Activated T-helper 17 cell treated with anti-CD3 and anti-CD28 coated beads, Interleukin-2, amount 50 U/mL, for 72 hours (primary cell): ENCODE measurements around the gene CCDC106. TPM values are rescaled to one million over a fixed set of nuclear protein-coding genes. Genes with fewer than 3 reads are reported as not detected.
A peak's percentile ranks its signal among the peaks of the same experiment; 100 is the strongest.

Experiments
- ATAC-seq: fragments of 150-1000 bp; cut with Tn5 transposase; replicated peaks from 2 replicates; pipeline ENCODE4 v1.10.0; 2021; ENCODE audit warnings: mild to moderate bottlenecking, moderate library complexity
- H3K27ac Mint-ChIP-seq: one replicate; pipeline ENCODE4 v1.8.0; 2022; ENCODE audit warnings: mixed read lengths
- H3K27me3 Mint-ChIP-seq: one replicate; pipeline ENCODE4 v1.8.0; 2022; ENCODE audit warnings: mixed read lengths
- H3K36me3 Mint-ChIP-seq: one replicate; pipeline ENCODE4 v1.8.0; 2022; ENCODE audit warnings: low read depth, mild to moderate bottlenecking, mixed read lengths
- H3K4me1 Mint-ChIP-seq: one replicate; pipeline ENCODE4 v1.8.0; 2022; ENCODE audit warnings: mixed read lengths
- H3K4me3 Mint-ChIP-seq: one replicate; pipeline ENCODE4 v1.8.0; 2022; ENCODE audit warnings: mild to moderate bottlenecking, mixed read lengths
- H3K9me3 Mint-ChIP-seq: one replicate; pipeline ENCODE4 v1.8.0; 2022; ENCODE audit warnings: mixed read lengths
- total RNA-seq, 2 donors: library from RNA; stranded (reverse); gene quantifications; one replicate each; pipeline ENCODE4 v1.2.3, GENCODE V29; 2022

Gene CCDC106
- total RNA-seq, 2 donors from 2014 or later: 2.4 to 2.6 TPM

DNA sequence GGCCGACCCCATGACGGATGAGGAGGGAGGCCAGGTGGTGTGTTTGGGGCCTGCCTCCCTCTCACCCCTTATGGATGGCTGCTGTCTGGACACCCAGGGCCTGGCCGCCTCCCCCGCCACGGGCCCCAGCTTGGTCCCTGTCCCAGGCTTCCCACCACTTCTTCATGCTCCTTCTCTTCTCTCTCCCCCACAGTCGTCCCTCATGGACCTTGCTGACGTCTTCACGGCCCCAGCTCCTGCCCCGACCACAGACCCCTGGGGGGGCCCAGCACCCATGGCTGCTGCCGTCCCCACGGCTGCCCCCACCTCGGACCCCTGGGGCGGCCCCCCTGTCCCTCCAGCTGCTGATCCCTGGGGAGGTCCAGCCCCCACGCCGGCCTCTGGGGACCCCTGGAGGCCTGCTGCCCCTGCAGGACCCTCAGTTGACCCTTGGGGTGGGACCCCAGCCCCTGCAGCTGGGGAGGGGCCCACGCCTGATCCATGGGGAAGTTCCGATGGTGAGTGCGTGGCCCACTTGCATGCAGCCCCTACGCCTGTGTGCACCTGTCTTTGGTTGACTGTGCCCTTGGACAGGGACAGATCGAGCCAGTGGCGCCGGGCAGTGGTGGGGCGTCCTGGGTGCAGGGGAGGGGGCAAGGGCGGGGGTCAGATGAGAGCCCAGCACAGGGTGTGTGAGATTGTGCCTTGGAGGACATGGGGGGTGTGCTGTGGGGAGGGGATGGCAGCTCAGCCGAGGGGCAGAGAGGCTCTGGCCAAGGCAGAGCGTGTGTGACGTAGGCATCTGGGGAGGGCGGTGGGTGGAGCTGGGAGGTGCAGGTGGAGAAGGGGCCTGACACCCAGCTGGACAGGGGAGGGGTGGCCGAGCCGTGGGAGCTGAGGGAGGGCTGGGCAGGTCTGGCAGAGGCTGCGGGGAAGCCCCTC lies 43.8 kb downstream of the CCDC106 start:
- H3K27ac Mint-ChIP-seq: no peak overlapping the region
- H3K27me3 Mint-ChIP-seq: no peaks in the 10 kb centered on the region

DNA sequence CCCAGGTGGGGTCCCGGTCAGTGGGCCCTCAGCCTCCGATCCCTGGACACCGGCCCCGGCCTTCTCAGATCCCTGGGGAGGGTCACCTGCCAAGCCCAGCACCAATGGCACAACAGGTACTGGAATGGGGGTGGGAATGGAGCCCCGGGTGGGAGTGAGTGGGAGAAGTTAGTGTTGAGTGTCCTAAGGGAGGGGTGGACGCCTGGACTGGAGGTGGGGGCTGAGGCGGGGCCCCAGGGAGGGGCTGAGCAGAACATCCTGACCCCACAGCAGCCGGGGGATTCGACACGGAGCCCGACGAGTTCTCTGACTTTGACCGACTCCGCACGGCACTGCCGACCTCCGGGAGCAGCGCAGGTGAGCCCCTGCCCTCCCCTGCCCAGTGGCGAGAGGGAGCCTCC lies 44.7 kb downstream of the CCDC106 start:
- no peak for ATAC-seq
- Mint-ChIP-seq H3K4me1 (no peaks in the 10 kb centered on the region), H3K27me3 (no peaks in the 10 kb centered on the region), H3K9me3 (no peaks in the 10 kb centered on the region), H3K36me3 (peaks cover 61% of the 10 kb centered on the region), H3K4me3 (no peak overlapping the region), H3K27ac (no peak overlapping the region)

More for the DNA sequence above, 43.8 kb downstream of the CCDC106 start:
- H3K9me3 Mint-ChIP-seq: no peaks in the 10 kb centered on the region
- H3K4me1 Mint-ChIP-seq: no peaks in the 10 kb centered on the region
- no peak overlapping the region for H3K4me3 Mint-ChIP-seq
- peaks cover 57% of the 10 kb centered on the region for H3K36me3 Mint-ChIP-seq
- ATAC-seq: no peak

- Mint-ChIP-seq H3K27ac (no peak overlapping the region), H3K9me3 (no peaks in the 10 kb centered on the region), H3K27me3 (no peaks in the 10 kb centered on the region), H3K36me3 (peaks cover 60% of the 10 kb centered on the region), H3K4me1 (no peaks in the 10 kb centered on the region), H3K4me3 (no peak overlapping the region)
- ATAC-seq: no peak
Observed at GRCh38 chr19:55693336-55693974, 45.4 kb downstream of the CCDC106 start.

- no peaks in the 10 kb centered on the region for H3K9me3 Mint-ChIP-seq
- no peaks in the 10 kb centered on the region for H3K27me3 Mint-ChIP-seq
- H3K27ac Mint-ChIP-seq: no peak overlapping the region
- no peak overlapping the region for H3K4me3 Mint-ChIP-seq
- H3K4me1 Mint-ChIP-seq: no peaks in the 10 kb centered on the region
- no peak for ATAC-seq
- peaks cover 64% of the 10 kb centered on the region for H3K36me3 Mint-ChIP-seq
Observed at GRCh38 chr19:55694241-55694655, 46.2 kb downstream of the CCDC106 start.

DNA sequence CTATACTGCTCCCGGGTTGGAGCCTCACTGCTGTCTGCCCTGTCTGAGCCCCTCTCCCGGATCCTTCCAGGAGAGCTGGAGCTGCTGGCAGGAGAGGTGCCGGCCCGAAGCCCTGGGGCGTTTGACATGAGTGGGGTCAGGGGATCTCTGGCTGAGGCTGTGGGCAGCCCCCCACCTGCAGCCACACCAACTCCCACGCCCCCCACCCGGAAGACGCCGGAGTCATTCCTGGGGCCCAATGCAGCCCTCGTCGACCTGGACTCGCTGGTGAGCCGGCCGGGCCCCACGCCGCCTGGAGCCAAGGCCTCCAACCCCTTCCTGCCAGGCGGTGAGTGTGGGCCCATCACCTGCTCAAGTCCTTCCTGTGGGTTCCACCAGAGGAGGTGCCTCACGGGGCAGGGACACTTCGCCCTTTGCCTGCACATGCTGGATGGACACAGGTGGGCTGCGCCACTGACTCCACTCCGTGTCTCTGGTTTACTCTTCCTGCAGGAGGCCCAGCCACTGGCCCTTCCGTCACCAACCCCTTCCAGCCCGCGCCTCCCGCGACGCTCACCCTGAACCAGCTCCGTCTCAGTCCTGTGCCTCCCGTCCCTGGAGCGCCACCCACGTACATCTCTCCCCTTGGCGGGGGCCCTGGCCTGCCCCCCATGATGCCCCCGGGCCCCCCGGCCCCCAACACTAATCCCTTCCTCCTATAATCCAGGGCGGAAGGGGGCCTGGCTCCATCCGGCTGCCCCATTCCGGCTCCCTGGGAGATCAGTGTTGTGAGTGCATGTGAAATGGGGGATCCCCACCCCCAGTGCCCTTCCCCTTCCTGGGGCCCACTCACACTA lies 46.9 kb downstream of the CCDC106 start:
- no peak overlapping the region for H3K4me3 Mint-ChIP-seq
- no peak overlapping the region for H3K27ac Mint-ChIP-seq
- no peak for ATAC-seq
- no peaks in the 10 kb centered on the region for H3K9me3 Mint-ChIP-seq
- H3K27me3 Mint-ChIP-seq: no peaks in the 10 kb centered on the region
- H3K36me3 Mint-ChIP-seq: peaks cover 64% of the 10 kb centered on the region
- H3K4me1 Mint-ChIP-seq: no peaks in the 10 kb centered on the region

DNA sequence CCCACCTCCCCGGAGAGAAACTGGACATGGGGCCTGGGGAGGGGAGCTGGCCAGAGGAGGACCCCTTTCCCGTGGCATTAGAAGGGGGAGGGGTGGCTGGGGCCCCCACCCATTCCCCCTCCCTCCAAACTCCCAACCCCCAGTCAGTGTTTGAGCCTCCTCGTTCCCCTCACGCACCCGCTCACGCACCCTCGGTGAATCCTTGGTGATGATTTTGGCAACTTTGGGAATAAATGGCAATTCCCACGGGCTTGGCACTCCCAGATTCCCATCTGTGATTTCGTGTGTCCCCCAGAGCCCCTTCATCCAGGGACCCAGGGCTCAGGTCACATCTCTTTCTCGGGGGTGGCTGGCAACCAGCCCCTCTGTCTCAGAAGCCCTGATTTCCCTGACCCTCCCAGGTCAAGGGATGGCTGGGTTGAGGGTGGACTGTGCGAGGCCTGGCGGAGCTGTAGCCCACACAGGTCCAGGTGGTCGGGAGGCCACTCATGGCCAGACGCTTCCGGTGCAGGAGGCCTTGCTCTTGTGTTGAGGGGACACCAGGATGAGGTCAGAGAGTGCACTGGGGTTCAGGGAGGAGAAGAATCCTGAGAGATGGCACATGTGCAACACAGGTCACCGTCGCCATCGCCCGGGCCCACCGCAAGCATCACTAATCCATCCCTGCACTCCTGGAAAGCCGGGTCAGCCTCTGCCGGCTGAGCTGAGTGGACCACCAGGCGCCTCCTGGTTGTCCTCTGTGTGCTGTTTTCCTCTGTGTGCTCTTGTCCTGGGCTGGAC lies 47.7 kb downstream of the CCDC106 start:
- no peak overlapping the region for H3K4me3 Mint-ChIP-seq
- no peak overlapping the region for H3K27ac Mint-ChIP-seq
- no peaks in the 10 kb centered on the region for H3K27me3 Mint-ChIP-seq
- ATAC-seq: no peak
- no peaks in the 10 kb centered on the region for H3K9me3 Mint-ChIP-seq
- peaks cover 70% of the 10 kb centered on the region for H3K36me3 Mint-ChIP-seq
- no peaks in the 10 kb centered on the region for H3K4me1 Mint-ChIP-seq

GRCh38 chr19:55696301-55697068 lies 48.5 kb downstream of the CCDC106 start:
- Mint-ChIP-seq H3K36me3 (peaks cover 71% of the 10 kb centered on the region), H3K4me1 (no peaks in the 10 kb centered on the region), H3K27ac (peak overlapping the region; percentile 10), H3K27me3 (no peaks in the 10 kb centered on the region), H3K9me3 (no peaks in the 10 kb centered on the region), H3K4me3 (no peak overlapping the region)
- no peak for ATAC-seq

GRCh38 chr19:55697069-55697440 lies 49.0 kb downstream of the CCDC106 start:
- no peak for ATAC-seq
- Mint-ChIP-seq H3K9me3 (no peaks in the 10 kb centered on the region), H3K27me3 (no peaks in the 10 kb centered on the region), H3K36me3 (peaks cover 71% of the 10 kb centered on the region), H3K4me1 (no peaks in the 10 kb centered on the region), H3K27ac (peak overlapping the region; percentile 10), H3K4me3 (no peak overlapping the region)

- Mint-ChIP-seq H3K27me3 (no peaks in the 10 kb centered on the region), H3K27ac (no peak overlapping the region), H3K4me1 (no peaks in the 10 kb centered on the region), H3K9me3 (no peaks in the 10 kb centered on the region), H3K4me3 (no peak overlapping the region), H3K36me3 (peaks cover 71% of the 10 kb centered on the region)
- no peak for ATAC-seq
Observed at GRCh38 chr19:55697698-55698097, 49.7 kb downstream of the CCDC106 start.

- no peak overlapping the region for H3K27ac Mint-ChIP-seq
- no peak for ATAC-seq
- no peaks in the 10 kb centered on the region for H3K4me1 Mint-ChIP-seq
- no peaks in the 10 kb centered on the region for H3K9me3 Mint-ChIP-seq
- no peak overlapping the region for H3K4me3 Mint-ChIP-seq
- H3K36me3 Mint-ChIP-seq: peaks cover 68% of the 10 kb centered on the region
- H3K27me3 Mint-ChIP-seq: no peaks in the 10 kb centered on the region
Observed at GRCh38 chr19:55698256-55698655, 50.2 kb downstream of the CCDC106 start.

GRCh38 chr19:55699221-55699620 lies 51.2 kb downstream of the CCDC106 start:
- Mint-ChIP-seq H3K9me3 (no peaks in the 10 kb centered on the region), H3K4me1 (no peaks in the 10 kb centered on the region), H3K4me3 (no peak overlapping the region), H3K36me3 (peaks cover 58% of the 10 kb centered on the region), H3K27me3 (no peaks in the 10 kb centered on the region), H3K27ac (no peak overlapping the region)
- ATAC-seq: no peak

- Mint-ChIP-seq H3K4me3 (no peak overlapping the region), H3K27me3 (no peaks in the 10 kb centered on the region), H3K27ac (no peak overlapping the region), H3K4me1 (no peaks in the 10 kb centered on the region), H3K9me3 (no peaks in the 10 kb centered on the region), H3K36me3 (peaks cover 43% of the 10 kb centered on the region)
- no peak for ATAC-seq
Observed at GRCh38 chr19:55700813-55701212, 52.8 kb downstream of the CCDC106 start.

- H3K27me3 Mint-ChIP-seq: no peaks in the 10 kb centered on the region
- no peak overlapping the region for H3K4me3 Mint-ChIP-seq
- no peaks in the 10 kb centered on the region for H3K4me1 Mint-ChIP-seq
- peaks cover 29% of the 10 kb centered on the region for H3K36me3 Mint-ChIP-seq
- no peaks in the 10 kb centered on the region for H3K9me3 Mint-ChIP-seq
- no peak overlapping the region for H3K27ac Mint-ChIP-seq
- no peak for ATAC-seq
Observed at GRCh38 chr19:55702131-55702627, 54.2 kb downstream of the CCDC106 start.
